HFFc6 (cell line): ENCODE data around the gene TSBP1. TPM values are rescaled to one million over a fixed set of nuclear protein-coding genes. Genes with fewer than 3 reads are reported as not detected.
"Not testable (repeated sequence)": the region's sequence is repeated elsewhere in the genome, so short reads cannot be mapped to it uniquely, and the experiment has no call there.

Source experiments
- DNase-seq: peaks from one replicate; pipeline ENCODE4 v3.0.0-alpha.2; 2018
- H3K27ac Mint-ChIP-seq: 2 replicates; pipeline ENCODE4 v1.8.0; 2020; ENCODE audit warnings: mild to moderate bottlenecking, mixed read lengths
- H3K27me3 Mint-ChIP-seq: 2 replicates; pipeline ENCODE4 v1.8.0; 2021; ENCODE audit warnings: mild to moderate bottlenecking, moderate library complexity, mixed read lengths; ENCODE audit not compliant: insufficient read depth
- H3K36me3 Mint-ChIP-seq: 2 replicates; pipeline ENCODE4 v1.8.0; 2021; ENCODE audit warnings: low read depth, mixed read lengths
- H3K4me1 Mint-ChIP-seq: 2 replicates; pipeline ENCODE4 v1.8.0; 2020; ENCODE audit warnings: low read depth, mixed read lengths
- H3K4me3 Mint-ChIP-seq: 2 replicates; pipeline ENCODE4 v1.8.0; 2020; ENCODE audit warnings: mild to moderate bottlenecking, moderate library complexity, mixed read lengths
- H3K9me3 Mint-ChIP-seq: 2 replicates; pipeline ENCODE4 v1.8.0; 2020; ENCODE audit warnings: mild to moderate bottlenecking, mixed read lengths
- CTCF ChIP-seq: fragments of 200-600 bp; sonication (generic); IDR thresholded peaks from 2 replicates; pipeline ENCODE4 v1.5.0; 2021; ENCODE audit warnings: antibody characterized with exemption, mild to moderate bottlenecking
- total RNA-seq, 6 experiments: library from RNA; stranded (reverse); fragmentation: NEBNext Ultra II Directional; extraction: Animal tissue kit (Norgen Biotek cat#: 25700); gene quantifications; 2 replicates in 1 of 6; 3 replicates in 5 of 6; pipeline ENCODE4 v1.2.3, GENCODE V29; 2021

TSBP1 gene
- total RNA-seq, 6 experiments from 2014 or later, result not detected

- Mint-ChIP-seq H3K4me3 (no peak overlapping the region), H3K27me3 (peaks cover 8% of the 10 kb centered on the region; the same call in 1 of the 2 replicates), H3K4me1 (no peaks in the 10 kb centered on the region), H3K27ac (no peak overlapping the region), H3K36me3 (no peaks in the 10 kb centered on the region), H3K9me3 (no peaks in the 10 kb centered on the region)
- no peak for TF ChIP-seq CTCF
- DNase-seq, result no peak
These were observed 100.3 kb downstream of the TSBP1 start for GRCh38 chr6:32271429-32271828.

- H3K36me3 Mint-ChIP-seq, DNase-seq, H3K27me3 Mint-ChIP-seq, H3K9me3 Mint-ChIP-seq, H3K4me3 Mint-ChIP-seq, H3K4me1 Mint-ChIP-seq, H3K27ac Mint-ChIP-seq: not testable (repeated sequence)
These were observed 103.2 kb downstream of the TSBP1 start for GRCh38 chr6:32268459-32268858.

- no peaks in the 10 kb centered on the region for H3K9me3 Mint-ChIP-seq
- peaks cover 3% of the 10 kb centered on the region for H3K27me3 Mint-ChIP-seq
- H3K4me1 Mint-ChIP-seq, result no peaks in the 10 kb centered on the region
- no peak overlapping the region for H3K27ac Mint-ChIP-seq
- TF ChIP-seq CTCF, result no peak
- no peaks in the 10 kb centered on the region for H3K36me3 Mint-ChIP-seq
- no peak overlapping the region for H3K4me3 Mint-ChIP-seq
- no peak for DNase-seq
These were observed 104.7 kb downstream of the TSBP1 start for GRCh38 chr6:32267035-32267434.

GRCh38 chr6:32257262-32257661, 114.4 kb downstream of the TSBP1 start:
- H3K4me3 Mint-ChIP-seq, H3K36me3 Mint-ChIP-seq, H3K27ac Mint-ChIP-seq, DNase-seq, H3K9me3 Mint-ChIP-seq: not testable (repeated sequence)
- peaks cover 12% of the 10 kb centered on the region for H3K27me3 Mint-ChIP-seq
- H3K4me1 Mint-ChIP-seq, result peaks cover 13% of the 10 kb centered on the region

- peak overlapping the region; percentile 83 for H3K4me3 Mint-ChIP-seq
- peak; percentile 88 for DNase-seq
- peaks cover 5% of the 10 kb centered on the region for H3K27me3 Mint-ChIP-seq
- H3K36me3 Mint-ChIP-seq, result no peaks in the 10 kb centered on the region
- no peaks in the 10 kb centered on the region for H3K9me3 Mint-ChIP-seq
- peak overlapping the region; percentile 92 for H3K27ac Mint-ChIP-seq
- peak; percentile 87 for TF ChIP-seq CTCF
- peaks cover 15% of the 10 kb centered on the region for H3K4me1 Mint-ChIP-seq
These were observed 116.2 kb downstream of the TSBP1 start for GRCh38 chr6:32255199-32256153.

GRCh38 chr6:32254761-32255198, 116.9 kb downstream of the TSBP1 start:
- peak overlapping the region; percentile 92 for H3K27ac Mint-ChIP-seq
- H3K36me3 Mint-ChIP-seq, result no peaks in the 10 kb centered on the region
- no peak for DNase-seq
- no peaks in the 10 kb centered on the region for H3K9me3 Mint-ChIP-seq
- no peak for TF ChIP-seq CTCF
- H3K27me3 Mint-ChIP-seq, result peaks cover 5% of the 10 kb centered on the region
- H3K4me1 Mint-ChIP-seq, result peaks cover 15% of the 10 kb centered on the region
- peak overlapping the region; percentile 83 for H3K4me3 Mint-ChIP-seq
